Measurements from ENCODE around the gene PANK2. TPM values are rescaled to one million over a fixed set of nuclear protein-coding genes. Genes with fewer than 3 reads are reported as not detected.
"Not testable (repeated sequence)": the region's sequence is repeated elsewhere in the genome, so short reads cannot be mapped to it uniquely, and the experiment has no call there.

The PANK2 gene
- total and polyA plus RNA-seq, 2 of the 8 experiments (the other 6 are each of a cell fraction or from before 2014, with no cell fraction given), result 17.1 to 57.5 TPM

DNA sequence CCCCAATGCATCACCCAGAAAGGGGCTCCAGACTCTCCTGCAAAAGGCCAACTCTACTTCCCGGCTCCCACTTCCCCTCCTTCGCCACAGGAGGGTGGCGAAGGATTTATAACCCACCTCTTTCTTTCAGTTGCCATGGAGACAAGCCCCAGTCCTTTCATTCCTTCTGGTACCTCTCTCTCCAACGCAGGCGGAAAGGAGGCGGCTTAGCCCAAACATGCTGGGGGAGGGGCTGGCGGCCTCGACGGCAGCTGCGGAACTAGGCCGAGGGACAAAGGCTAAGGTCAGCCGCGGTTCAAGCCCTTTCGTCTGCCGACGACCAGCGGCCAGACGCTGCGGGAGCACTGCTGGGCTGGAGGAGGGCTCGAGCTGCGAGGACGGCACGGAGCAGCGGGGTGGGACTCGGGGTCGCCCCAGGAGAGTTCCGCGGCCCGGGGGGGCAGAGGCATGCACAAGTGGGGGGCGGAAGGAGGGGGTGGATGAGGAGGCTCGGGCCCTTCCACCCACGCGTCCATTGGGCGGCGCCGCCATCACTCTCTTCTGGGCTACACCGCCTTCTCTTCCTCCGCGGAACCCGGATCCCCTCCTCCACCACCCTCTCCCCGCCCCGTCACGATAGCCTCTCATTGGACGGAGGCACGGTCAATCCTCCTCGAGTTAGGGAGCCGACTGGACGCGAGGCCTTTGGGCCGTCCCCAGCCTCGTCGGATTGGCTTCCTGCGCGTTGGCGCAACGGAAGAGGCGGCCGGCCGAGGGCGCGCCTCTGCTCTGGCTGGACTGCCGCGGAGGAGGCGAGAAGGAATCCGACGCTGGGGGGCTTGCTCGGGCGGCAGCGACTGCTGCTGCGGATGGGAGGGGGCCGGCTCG, at the start of gene PANK2 (continued):
- TF ChIP-seq BACH1 (IDR thresholded peaks at IDR 0.05; ENCODE audit: low read length), result no peak
- no peak for TF ChIP-seq CBX5 (IDR thresholded peaks at IDR 0.05; ENCODE audit: low read depth, low read length)
- no peak for TF ChIP-seq ATF3 (IDR thresholded peaks at IDR 0.05; ENCODE audit: insufficient read depth, low read depth, low read length)
- TF ChIP-seq NRF1 (IDR thresholded peaks at IDR 0.05; ENCODE audit: low read depth, low read length), result no peak
- no peak for TF ChIP-seq CEBPB (IDR thresholded peaks at IDR 0.05; ENCODE audit: low read depth, low read length)
- peak; percentile 88 for TF ChIP-seq CREB1 (IDR thresholded peaks at IDR 0.05)
- no peak for TF ChIP-seq E2F6 (IDR thresholded peaks at IDR 0.05)
- TF ChIP-seq SIN3A (conservative IDR thresholded peaks at IDR 0.05 in 1 of 2, IDR thresholded peaks at IDR 0.05 in 1 of 2; ENCODE audit: low read depth in 1 of 2, low read length in 2 of 2), result no peak

GRCh38 chr20:3840201-3840600, 49.0 kb upstream of the PANK2 start:
- H3K9ac ChIP-seq (replicated peaks in 1 of 4; ENCODE audit: extremely low read depth in 1 of 4, low read depth in 3 of 4, low read length in 3 of 4); H4K91ac ChIP-seq (replicated peaks; ENCODE audit: insufficient read length, low read length); H4K8ac ChIP-seq (ENCODE audit: extremely low read depth, insufficient read depth, low read length); H2BK120ac ChIP-seq (replicated peaks; ENCODE audit: low read depth, low read length); H4K5ac ChIP-seq (ENCODE audit: insufficient read length, low read depth, low read length); H3K14ac ChIP-seq (ENCODE audit: insufficient read length); H3K56ac ChIP-seq (replicated peaks; ENCODE audit: insufficient read length, low read depth, low read length); H2BK12ac ChIP-seq (ENCODE audit: low read depth, low read length); H3K36me3 ChIP-seq (ENCODE audit: control insufficient read depth in 2 of 4, insufficient read depth in 4 of 4, low read length in 3 of 4); H3K18ac ChIP-seq (ENCODE audit: extremely low read depth, low read length); H2AK5ac ChIP-seq (ENCODE audit: low read depth, low read length); H3K4me1 ChIP-seq (replicated peaks in 1 of 4; ENCODE audit: control insufficient read depth in 3 of 4, insufficient read depth in 4 of 4, low read length in 3 of 4); H3K23me2 ChIP-seq (ENCODE audit: low read depth, low read length); POLR2A ChIA-PET (ENCODE audit: partially characterized antibody); FAIRE-seq; H3K9me3 ChIP-seq (ENCODE audit: insufficient read depth in 2 of 2, low read depth in 1 of 2, low read length in 1 of 2); H3K23ac ChIP-seq (ENCODE audit: insufficient read length); DNase-seq (ENCODE audit: low read depth in 1 of 2, low spot score in 2 of 2); H3K4ac ChIP-seq (replicated peaks; ENCODE audit: insufficient read length, low read depth, low read length); H4K20me1 ChIP-seq (replicated peaks in 1 of 2; ENCODE audit: control insufficient read depth in 1 of 2, insufficient read depth in 2 of 2, low read length in 2 of 2); H3K4me2 ChIP-seq (ENCODE audit: insufficient read depth in 1 of 2, low read depth in 2 of 2, low read length in 2 of 2); H3K79me2 ChIP-seq (ENCODE audit: control insufficient read depth in 1 of 2, insufficient read depth in 2 of 2, low read length in 2 of 2); H2BK15ac ChIP-seq (ENCODE audit: low read length); H3K27ac ChIP-seq (ENCODE audit: low read depth, low read length); H3K4me3 ChIP-seq (ENCODE audit: extremely low read depth in 1 of 4, insufficient read depth in 2 of 4, low read depth in 3 of 4, low read length in 4 of 4); H2BK20ac ChIP-seq (ENCODE audit: low read length); H2AFZ ChIP-seq (ENCODE audit: low read length); H3K79me1 ChIP-seq (ENCODE audit: low read depth, low read length); H3K27me3 ChIP-seq (replicated peaks in 1 of 4; ENCODE audit: control insufficient read depth in 3 of 4, extremely low read depth in 1 of 4, insufficient read depth in 3 of 4, low read length in 3 of 4); H2BK5ac ChIP-seq (ENCODE audit: low read depth, low read length): not testable (repeated sequence)
- WGBS, 2 experiments (ENCODE audit: extremely low coverage in 1 of 2, insufficient coverage in 1 of 2, insufficient read length in 1 of 2, insufficient replicate concordance in 2 of 2, low coverage in 1 of 2, low lambda C conversion rate in 2 of 2, missing lambda C conversion rate in 1 of 2), result 97% methylated on average over 7 of the region's 7 CpGs; no CpG with 5 or more reads in 1 of the 2 experiments
- CTCF ChIA-PET (ENCODE audit: partially characterized antibody), result interaction anchor here (0.7 to 1.2 kb wide), 2 partner anchors 15 to 58 kb away, joined by 3 to 5 read pairs; no protein-coding TSS in a partner anchor
